ENCODE data around the gene CSPG4. TPM values are rescaled to one million over a fixed set of nuclear protein-coding genes. Genes with fewer than 3 reads are reported as not detected.
A peak's percentile ranks its signal among the peaks of the same experiment; 100 is the strongest.

Gene CSPG4
- total and polyA plus RNA-seq, 2 of the 4 experiments (the other 2 are of a cell fraction): 12.4 to 28.4 TPM

DNA sequence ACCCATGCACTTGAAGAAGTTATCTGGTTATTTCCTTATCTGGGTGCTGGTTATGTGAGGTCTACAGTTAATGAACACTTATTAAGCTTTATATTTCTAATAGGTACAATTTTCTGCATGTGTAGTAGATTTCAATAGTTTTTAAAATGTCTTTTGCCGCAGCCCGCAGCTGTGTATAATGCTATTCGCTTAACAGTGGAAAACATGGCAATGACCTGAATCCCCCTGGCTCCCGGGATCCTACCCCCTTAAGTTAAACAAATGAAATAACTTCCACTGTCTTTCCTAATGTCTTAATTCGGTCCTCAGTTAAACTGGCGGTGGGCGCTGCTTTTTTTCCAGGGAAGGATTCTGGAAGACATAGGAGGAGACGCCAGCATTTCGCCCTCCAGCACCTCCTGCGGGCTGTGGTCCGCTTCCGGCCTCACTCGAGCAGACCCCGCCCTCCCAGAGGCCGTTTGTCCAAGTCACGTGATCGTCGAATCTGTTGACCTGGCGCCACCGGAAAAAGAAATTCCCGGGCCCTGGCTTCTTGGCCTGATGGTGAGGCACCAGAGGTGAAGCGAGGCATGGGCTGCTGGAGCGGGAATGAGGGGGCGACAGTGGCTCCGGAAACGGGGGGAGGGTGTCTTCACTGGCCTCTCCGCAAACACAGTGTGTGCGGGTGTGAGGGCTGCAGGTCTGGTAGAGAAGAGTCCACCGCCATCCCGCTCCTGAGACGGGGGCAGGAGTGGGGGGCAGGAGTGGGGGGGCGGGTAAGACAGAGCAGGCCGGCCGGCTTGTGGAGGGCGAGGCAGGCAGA is 45.6 kb upstream of the CSPG4 start:
- H3K4me2 ChIP-seq (ENCODE audit: low read depth, low read length): peak overlapping the region; percentile 94
- peak overlapping the region; percentile 100 for H3K14ac ChIP-seq (replicated peaks; ENCODE audit: low read depth, low read length)
- H2BK20ac ChIP-seq (ENCODE audit: low read depth, low read length): 0 out of 2 replicates have a peak overlapping the region, but pooled peaks have one; percentile 25
- peak overlapping the region; percentile 98 for H2AFZ ChIP-seq (replicated peaks; ENCODE audit: low read length, poor library complexity)
- BruUV-seq (replicated peaks): no TSS peak
- no peaks in the 10 kb centered on the region for H3K9me3 ChIP-seq (ENCODE audit: control insufficient read depth, insufficient read depth, low read length)
- peak overlapping the region; percentile 90; the same call in 1 of the 2 replicates for H2BK120ac ChIP-seq (ENCODE audit: low read depth, low read length)
- POLR2A ChIA-PET (ENCODE audit: unreplicated experiment): interaction anchor here (0.7 kb wide), 1 partner anchor 1695 kb away, joined by 4 read pairs; no protein-coding TSS in a partner anchor
- peak overlapping the region; percentile 91 for H2AK9ac ChIP-seq (replicated peaks; ENCODE audit: low read depth, low read length, poor library complexity)
- H3K27ac ChIP-seq (ENCODE audit: insufficient read depth, low read length): peak overlapping the region; percentile 90
- peak overlapping the region; percentile 35; the same call in 1 of the 2 replicates for H3K56ac ChIP-seq (ENCODE audit: extremely low read depth, insufficient read depth, low read length)
- H3K4me3 ChIP-seq (ENCODE audit: insufficient read depth, low read depth, low read length): peak overlapping the region; percentile 76
- H2BK15ac ChIP-seq (ENCODE audit: low read depth, low read length): peak overlapping the region; percentile 84; the same call in 1 of the 3 replicates
- H4K91ac ChIP-seq (ENCODE audit: insufficient read depth, low read depth, low read length): peak overlapping the region; percentile 93
- peak overlapping the region; percentile 65 for H2BK5ac ChIP-seq (ENCODE audit: low read depth, low read length, poor library complexity, severe bottlenecking)
- in situ Hi-C loops (cut with MboI; ENCODE audit: low sequenced_read_pairs): no loop called here
- ATAC-seq (ENCODE audit: low read depth) (peak; percentile 99), DNase-seq (peak; percentile 79)
- H3K18ac ChIP-seq (ENCODE audit: low read depth, low read length): peak overlapping the region; percentile 88; the same call in 1 of the 2 replicates
- peak overlapping the region; percentile 100 for H4K5ac ChIP-seq (ENCODE audit: low read depth, low read length)
- 0% methylated on average over 17 of the region's 35 CpGs; no CpG with 5 or more reads in 1 of the 2 experiments for WGBS, 2 experiments (ENCODE audit: extremely low coverage in 2 of 2, insufficient read length in 1 of 2)
- H2AK5ac ChIP-seq (ENCODE audit: low read depth, low read length): peak overlapping the region; percentile 86
- H4K20me1 ChIP-seq (ENCODE audit: insufficient read depth, low read length): no peaks in the 10 kb centered on the region
- H3K23ac ChIP-seq (ENCODE audit: low read depth, low read length): peak overlapping the region; percentile 82; the same call in 1 of the 2 replicates
- intact Hi-C loops (cut with micrococcal nuclease): no loop called here
- no peaks in the 10 kb centered on the region for H3K27me3 ChIP-seq (ENCODE audit: control insufficient read depth, insufficient read depth, low read length)
- H3K4ac ChIP-seq (ENCODE audit: low read depth, low read length): peak overlapping the region; percentile 99
- dilution Hi-C loops (cut with HindIII; ENCODE audit: low sequenced_read_pairs, unreplicated experiment): no loop called here
- CTCF ChIA-PET: interaction anchor here (0.6 kb wide), 1 partner anchor 72 kb away, joined by 3 read pairs; no protein-coding TSS in a partner anchor
- H3K79me1 ChIP-seq (ENCODE audit: low read depth in 1 of 2, low read length in 2 of 2): peaks cover 0 to 6% of the 10 kb centered on the region in 2 experiments; a peak in 1 of 4 replicates
- peak overlapping the region; percentile 76 for H3K9ac ChIP-seq (ENCODE audit: low read depth, low read length)
- H3K36me3 ChIP-seq (ENCODE audit: control insufficient read depth, insufficient read depth, low read length): no peaks in the 10 kb centered on the region
- H3K9me1 ChIP-seq (ENCODE audit: insufficient read depth, low read length): peaks cover 3% of the 10 kb centered on the region
- H3K4me1 ChIP-seq (ENCODE audit: control insufficient read depth, insufficient read depth, low read length): peaks cover 2% of the 10 kb centered on the region
- peak overlapping the region; percentile 95 to 100 for H4K8ac ChIP-seq (ENCODE audit: low read depth in 2 of 2, low read length in 2 of 2)
- TF ChIP-seq MAZ (IDR thresholded peaks at IDR 0.05; ENCODE audit: borderline replicate concordance, low read depth, low read length) (peak; percentile 73; the same call in 1 of the 2 replicates), CTCF (conservative IDR thresholded peaks at IDR 0.05; ENCODE audit: low read depth, low read length) (peak; percentile 28; the same call in 1 of the 2 replicates), RCOR1 (IDR thresholded peaks at IDR 0.05; ENCODE audit: insufficient replicate concordance, low read length) (no peak), USF2 (IDR thresholded peaks at IDR 0.05; ENCODE audit: low read depth, low read length) (peak; percentile 91), BHLHE40 (IDR thresholded peaks at IDR 0.05; ENCODE audit: low read depth, low read length) (peak; percentile 66), MXI1 (IDR thresholded peaks at IDR 0.05; ENCODE audit: borderline replicate concordance, low read depth, low read length) (no peak)

Measured in IMR-90 (cell line).